Activated T-helper 17 cell treated with anti-CD3 and anti-CD28 coated beads, Interleukin-2, amount 50 U/mL, for 72 hours (primary cell): ENCODE measurements around the gene LTBP3. TPM values are rescaled to one million over a fixed set of nuclear protein-coding genes. Genes with fewer than 3 reads are reported as not detected.

Experiments used
- ATAC-seq: fragments of 150-1000 bp; cut with Tn5 transposase; replicated peaks from 2 replicates; pipeline ENCODE4 v1.10.0; 2021; ENCODE audit warnings: mild to moderate bottlenecking, moderate library complexity
- H3K27ac Mint-ChIP-seq: one replicate; pipeline ENCODE4 v1.8.0; 2022; ENCODE audit warnings: mixed read lengths
- H3K27me3 Mint-ChIP-seq: one replicate; pipeline ENCODE4 v1.8.0; 2022; ENCODE audit warnings: mixed read lengths
- H3K36me3 Mint-ChIP-seq: one replicate; pipeline ENCODE4 v1.8.0; 2022; ENCODE audit warnings: low read depth, mild to moderate bottlenecking, mixed read lengths
- H3K4me1 Mint-ChIP-seq: one replicate; pipeline ENCODE4 v1.8.0; 2022; ENCODE audit warnings: mixed read lengths
- H3K4me3 Mint-ChIP-seq: one replicate; pipeline ENCODE4 v1.8.0; 2022; ENCODE audit warnings: mild to moderate bottlenecking, mixed read lengths
- H3K9me3 Mint-ChIP-seq: one replicate; pipeline ENCODE4 v1.8.0; 2022; ENCODE audit warnings: mixed read lengths
- total RNA-seq, 2 donors: library from RNA; stranded (reverse); gene quantifications; one replicate each; pipeline ENCODE4 v1.2.3, GENCODE V29; 2022

LTBP3 gene
- 100 to 1,000 TPM in 1 of 2 donors, 10 to 100 TPM in 1; 54.3 to 124 TPM for total RNA-seq

- H3K27me3 Mint-ChIP-seq, result no peaks in the 10 kb centered on the region
- peak within 1 kb of the TSS; percentile 75 for H3K27ac Mint-ChIP-seq
- no peaks in the 10 kb centered on the region for H3K9me3 Mint-ChIP-seq
- peaks cover 46% of the 10 kb centered on the region for H3K4me1 Mint-ChIP-seq
- H3K36me3 Mint-ChIP-seq, result peaks cover 11% of the 10 kb centered on the region
- ATAC-seq, result peak; percentile 48
- peak within 1 kb of the TSS; percentile 82 for H3K4me3 Mint-ChIP-seq
Measured at GRCh38 chr11:65558002-65558929, at the start of gene LTBP3. Gene LTBP3 (minus strand): TSS chr11:65558359. CDS start chr11:65557959, 400 bp downstream.

- H3K36me3 Mint-ChIP-seq, result peaks cover 97% of the 10 kb centered on the region
- peaks cover 10% of the 10 kb centered on the region for H3K4me1 Mint-ChIP-seq
- H3K27ac Mint-ChIP-seq, result no peak overlapping the region
- H3K9me3 Mint-ChIP-seq, result no peaks in the 10 kb centered on the region
- no peaks in the 10 kb centered on the region for H3K27me3 Mint-ChIP-seq
- ATAC-seq, result peak; percentile 63
- no peak overlapping the region for H3K4me3 Mint-ChIP-seq
Measured at GRCh38 chr11:65606876-65607613, 48.9 kb upstream of the LTBP3 start.

GRCh38 chr11:65604258-65604657, 46.1 kb upstream of the LTBP3 start:
- no peak for ATAC-seq
- no peak overlapping the region for H3K4me3 Mint-ChIP-seq
- no peak overlapping the region for H3K27ac Mint-ChIP-seq
- peaks cover 70% of the 10 kb centered on the region for H3K36me3 Mint-ChIP-seq
- no peaks in the 10 kb centered on the region for H3K4me1 Mint-ChIP-seq
- H3K27me3 Mint-ChIP-seq, result no peaks in the 10 kb centered on the region
- no peaks in the 10 kb centered on the region for H3K9me3 Mint-ChIP-seq

GRCh38 chr11:65599955-65600246, 41.7 kb upstream of the LTBP3 start:
- ATAC-seq, result no peak
- Mint-ChIP-seq H3K27ac (no peak overlapping the region), H3K9me3 (no peaks in the 10 kb centered on the region), H3K4me1 (peaks cover 8% of the 10 kb centered on the region), H3K4me3 (no peak overlapping the region), H3K27me3 (no peaks in the 10 kb centered on the region), H3K36me3 (peaks cover 59% of the 10 kb centered on the region)

DNA sequence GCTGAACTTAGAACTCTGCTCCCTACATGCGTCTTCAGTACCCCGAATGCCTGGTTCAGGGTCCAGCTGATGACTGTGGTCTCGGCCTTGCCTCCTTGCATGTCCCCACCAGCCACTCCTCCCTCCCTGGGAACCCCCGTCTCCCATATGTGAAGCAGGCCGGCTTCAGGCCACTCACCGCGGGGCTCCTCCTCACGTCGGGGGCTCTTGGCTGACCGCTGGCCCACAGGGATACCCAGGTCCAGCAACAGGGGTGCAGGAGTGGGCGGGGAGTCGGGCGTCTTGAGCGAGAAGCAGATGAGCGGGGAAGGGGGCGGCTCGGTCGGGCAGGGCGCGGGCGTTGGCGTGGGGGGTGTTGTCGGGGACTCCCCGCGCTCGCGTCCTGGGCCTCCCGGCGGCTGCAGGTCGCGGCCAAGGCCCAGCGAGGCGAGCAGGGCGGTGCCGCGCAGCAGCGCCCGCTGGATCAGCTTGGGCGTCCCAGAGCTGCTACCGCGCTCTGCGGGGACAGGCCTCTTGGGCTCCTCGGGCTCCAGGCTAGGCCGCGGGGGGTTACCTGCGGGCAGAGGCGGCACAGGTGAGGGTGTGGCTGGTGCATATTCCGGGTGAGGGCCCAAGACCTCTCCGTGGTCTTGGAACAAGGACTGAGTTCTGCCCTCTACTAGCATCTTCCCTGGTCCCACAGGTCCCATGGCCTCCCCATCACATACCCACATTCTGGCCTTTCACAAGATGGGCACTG, 41.2 kb upstream of the LTBP3 start:
- Mint-ChIP-seq H3K4me1 (peaks cover 10% of the 10 kb centered on the region), H3K9me3 (no peaks in the 10 kb centered on the region), H3K27me3 (no peaks in the 10 kb centered on the region), H3K36me3 (peaks cover 54% of the 10 kb centered on the region), H3K27ac (no peak overlapping the region), H3K4me3 (no peak overlapping the region)
- no peak for ATAC-seq

DNA sequence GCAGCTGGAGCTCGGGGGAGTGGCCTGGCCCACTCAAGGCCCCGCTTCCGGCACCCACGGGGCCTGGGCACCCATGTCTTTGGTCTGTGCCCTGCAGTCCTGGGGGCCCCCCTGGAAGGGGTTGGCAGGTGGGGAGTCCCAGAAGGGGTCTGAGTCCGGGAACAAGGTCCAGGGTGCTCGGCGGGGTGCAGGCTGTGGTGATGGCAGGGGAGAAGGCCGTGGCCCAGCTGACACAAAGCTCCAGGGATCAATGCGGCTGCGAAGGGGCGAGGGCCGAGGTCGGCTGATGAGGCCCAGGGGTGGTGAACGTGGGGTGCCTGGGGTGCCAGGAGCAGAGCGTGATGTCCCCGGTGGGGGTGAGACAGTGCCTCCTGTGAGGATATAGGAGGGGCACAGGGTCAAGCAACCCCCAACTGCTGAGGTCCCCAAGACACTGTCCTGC, 40.1 kb upstream of the LTBP3 start:
- peaks cover 52% of the 10 kb centered on the region for H3K36me3 Mint-ChIP-seq
- H3K27ac Mint-ChIP-seq, result no peak overlapping the region
- no peaks in the 10 kb centered on the region for H3K27me3 Mint-ChIP-seq
- ATAC-seq, result no peak
- no peak overlapping the region for H3K4me3 Mint-ChIP-seq
- H3K9me3 Mint-ChIP-seq, result no peaks in the 10 kb centered on the region
- H3K4me1 Mint-ChIP-seq, result peaks cover 10% of the 10 kb centered on the region

GRCh38 chr11:65596520-65596919, 38.4 kb upstream of the LTBP3 start:
- H3K4me3 Mint-ChIP-seq, result no peak overlapping the region

GRCh38 chr11:65595543-65596281, 37.6 kb upstream of the LTBP3 start, which contains the start of gene KCNK7:
Gene KCNK7 (minus strand): TSS chr11:65595800. CDS start chr11:65595772, 28 bp downstream.
- Mint-ChIP-seq H3K9me3 (no peaks in the 10 kb centered on the region), H3K36me3 (peaks cover 56% of the 10 kb centered on the region), H3K4me1 (peaks cover 10% of the 10 kb centered on the region), H3K27ac (peak within 1 kb of the TSS; percentile 79), H3K4me3 (no peak within 1 kb of the TSS), H3K27me3 (no peaks in the 10 kb centered on the region)
- ATAC-seq, result peak; percentile 8

More at GRCh38 chr11:65596520-65596919, 38.4 kb upstream of the LTBP3 start:
- H3K27me3 Mint-ChIP-seq, result no peaks in the 10 kb centered on the region
- H3K27ac Mint-ChIP-seq, result peak overlapping the region; percentile 79
- peaks cover 10% of the 10 kb centered on the region for H3K4me1 Mint-ChIP-seq
- no peak for ATAC-seq
- no peaks in the 10 kb centered on the region for H3K9me3 Mint-ChIP-seq
- peaks cover 48% of the 10 kb centered on the region for H3K36me3 Mint-ChIP-seq

DNA sequence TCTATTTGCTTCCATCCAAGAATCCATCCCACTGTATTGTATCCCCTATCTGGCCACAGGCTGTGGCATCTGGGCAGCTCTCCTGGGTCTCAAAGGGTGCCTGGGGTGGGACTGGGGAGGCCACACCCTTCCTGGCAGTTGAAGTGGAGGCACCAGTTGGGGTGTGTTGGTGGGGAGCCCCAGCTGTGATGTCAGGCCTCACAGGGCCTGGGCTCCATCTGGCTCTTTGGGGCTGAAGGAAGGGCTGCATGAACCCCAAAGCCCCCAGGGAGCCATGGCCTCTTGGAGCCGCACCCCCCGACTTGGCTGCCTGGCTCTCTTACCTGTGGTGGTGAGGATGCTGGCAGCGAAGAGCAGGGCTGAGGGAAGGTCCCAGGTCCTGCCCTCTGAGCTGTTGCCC, 37.0 kb upstream of the LTBP3 start:
- no peak for ATAC-seq
- Mint-ChIP-seq H3K36me3 (peaks cover 62% of the 10 kb centered on the region), H3K27ac (peak overlapping the region; percentile 63), H3K4me1 (peaks cover 10% of the 10 kb centered on the region), H3K9me3 (no peaks in the 10 kb centered on the region), H3K27me3 (no peaks in the 10 kb centered on the region), H3K4me3 (no peak overlapping the region)

- no peaks in the 10 kb centered on the region for H3K27me3 Mint-ChIP-seq
- H3K27ac Mint-ChIP-seq, result peak overlapping the region; percentile 36
- peaks cover 68% of the 10 kb centered on the region for H3K36me3 Mint-ChIP-seq
- no peaks in the 10 kb centered on the region for H3K9me3 Mint-ChIP-seq
- peaks cover 10% of the 10 kb centered on the region for H3K4me1 Mint-ChIP-seq
- no peak overlapping the region for H3K4me3 Mint-ChIP-seq
- ATAC-seq, result peak; percentile 48
Measured at GRCh38 chr11:65593518-65594414, 35.6 kb upstream of the LTBP3 start.

DNA sequence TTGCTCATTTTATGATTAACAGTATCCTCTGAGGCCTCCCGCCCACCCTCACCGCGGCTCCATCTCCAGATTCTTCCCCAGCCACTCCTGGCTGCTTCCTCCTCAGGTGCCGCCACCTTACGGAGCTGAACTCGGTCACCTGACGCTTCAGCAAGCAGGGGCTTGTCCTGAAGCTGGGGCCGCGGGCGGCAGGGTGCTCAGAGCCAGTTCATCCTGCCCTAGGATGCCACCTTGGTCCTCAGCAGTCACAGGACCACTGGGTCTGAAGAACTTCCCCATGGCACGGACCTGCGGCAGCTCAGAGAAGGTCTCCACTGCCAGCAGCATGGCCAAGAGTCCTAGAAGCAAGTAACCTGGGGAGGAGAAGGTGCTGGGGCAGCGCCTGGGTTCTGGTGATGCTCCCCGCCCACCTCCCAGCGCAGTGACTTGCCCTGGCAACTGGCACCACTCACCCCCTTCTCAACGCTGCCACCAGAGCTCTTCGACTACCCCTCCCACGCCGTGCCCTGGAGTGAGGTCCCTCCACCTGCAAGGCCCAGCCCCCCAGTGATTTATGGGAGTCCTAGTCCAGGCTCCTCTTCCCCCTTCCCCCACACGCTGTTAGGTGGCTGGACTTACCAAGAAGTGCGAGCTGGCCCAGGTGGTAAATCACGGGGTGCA, 34.8 kb upstream of the LTBP3 start:
- H3K36me3 Mint-ChIP-seq, result peaks cover 68% of the 10 kb centered on the region
- no peak overlapping the region for H3K4me3 Mint-ChIP-seq
- H3K27ac Mint-ChIP-seq, result no peak overlapping the region

DNA sequence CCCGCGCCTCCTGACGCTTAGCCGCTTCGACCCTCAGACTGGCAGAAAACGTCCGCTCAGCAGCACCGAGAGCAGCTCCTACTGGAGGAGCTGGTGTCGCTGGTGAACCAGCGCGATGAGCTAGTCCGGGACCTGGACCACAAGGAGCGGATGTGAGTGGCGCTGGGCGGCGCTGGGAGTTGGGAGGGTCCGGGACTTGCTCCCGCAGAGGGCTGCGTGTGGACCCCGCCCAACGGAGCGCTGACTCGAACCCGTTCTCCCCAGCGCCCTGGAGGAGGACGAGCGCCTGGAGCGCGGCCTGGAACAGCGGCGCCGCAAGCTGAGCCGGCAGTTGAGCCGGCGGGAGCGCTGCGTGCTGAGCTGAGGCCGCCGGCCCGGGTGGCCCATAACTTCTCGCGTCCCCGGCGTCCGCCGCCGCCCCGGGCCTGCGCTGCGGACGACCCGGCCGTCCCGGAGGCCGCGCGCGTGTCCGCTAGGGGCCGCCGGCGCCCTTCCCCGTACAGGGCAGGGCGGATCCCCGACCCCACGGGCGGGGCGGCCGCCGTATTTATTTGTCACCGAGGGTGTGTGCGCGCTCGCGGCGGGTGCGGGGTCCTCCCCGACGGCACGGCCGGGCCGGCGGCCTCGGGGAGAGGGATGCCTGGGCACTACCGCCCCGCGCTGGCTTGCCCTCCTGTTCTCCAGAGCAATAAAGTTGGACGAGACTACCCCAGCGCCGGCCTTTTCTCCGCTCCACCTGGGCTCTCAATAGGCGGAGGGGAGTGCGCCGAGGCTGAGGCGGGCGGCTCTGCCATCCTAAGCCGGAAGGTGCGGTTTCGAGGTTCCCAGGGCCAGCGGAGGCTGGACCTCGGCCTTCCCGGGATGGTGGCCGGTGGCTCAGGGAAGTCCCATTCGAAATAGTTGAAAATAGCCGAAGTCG, 34.0 kb upstream of the LTBP3 start:
- H3K27me3 Mint-ChIP-seq, result no peaks in the 10 kb centered on the region
- no peak for ATAC-seq
- peaks cover 68% of the 10 kb centered on the region for H3K36me3 Mint-ChIP-seq
- H3K27ac Mint-ChIP-seq, result no peak overlapping the region
- peaks cover 22% of the 10 kb centered on the region for H3K4me1 Mint-ChIP-seq
- no peaks in the 10 kb centered on the region for H3K9me3 Mint-ChIP-seq
- H3K4me3 Mint-ChIP-seq, result no peak overlapping the region

More for the DNA sequence above, 34.8 kb upstream of the LTBP3 start:
- ATAC-seq, result no peak
- Mint-ChIP-seq H3K27me3 (no peaks in the 10 kb centered on the region), H3K4me1 (peaks cover 17% of the 10 kb centered on the region), H3K9me3 (no peaks in the 10 kb centered on the region)
